Prostate gland (tissue), 2 donors: ENCODE measurements around the gene ZBTB44. TPM values are rescaled to one million over a fixed set of nuclear protein-coding genes. Genes with fewer than 3 reads are reported as not detected.
A peak's percentile ranks its signal among the peaks of the same experiment; 100 is the strongest.

Source experiments
- DNase-seq: peaks from one replicate; pipeline ENCODE4 v3.0.0-alpha.2; 2019; ENCODE audit warnings: low spot score
- H3K27ac ChIP-seq, 2 donors: fragments of 200-600 bp; sonication (generic); 2 replicates each; pipeline ENCODE4 v1.5.1; 2017 to 2019
- H3K27me3 ChIP-seq: fragments of 200-600 bp; sonication (generic); replicated peaks from 2 replicates; pipeline ENCODE4 v1.5.1; 2019; ENCODE audit not compliant: insufficient read depth
- H3K36me3 ChIP-seq, 2 donors: fragments of 200-600 bp; sonication (generic); 1 replicate in 1 of 2; 2 replicates in 1 of 2; pipeline versions ENCODE4 v1.5.1 to v1.8.1; 2017 to 2019
- H3K4me1 ChIP-seq: fragments of 200-600 bp; sonication (generic); replicated peaks from 2 replicates; pipeline ENCODE4 v1.5.1; 2019
- H3K4me3 ChIP-seq, 2 donors: fragments of 200-600 bp; sonication (generic); 2 replicates each; pipeline ENCODE4 v1.5.1; 2017 to 2019
- H3K9me3 ChIP-seq: fragments of 200-600 bp; sonication (generic); 2 replicates; pipeline ENCODE4 v1.5.1; 2017
- CTCF ChIP-seq, 4 experiments: fragments of 200-600 bp in 2 of 4; fragments of 450-650 bp in 2 of 4; sonication (generic) in 2 of 4; IDR thresholded peaks; 1 replicate in 3 of 4; 2 replicates in 1 of 4; pipeline ENCODE4 v1.5.1; 2016 to 2019; ENCODE audit warnings: antibody characterized with exemption in 4 of 4, mild to moderate bottlenecking in 2 of 4, moderate library complexity in 2 of 4
- POLR2A ChIP-seq: fragments of 450-650 bp; IDR thresholded peaks from one replicate; pipeline ENCODE4 v1.6.1; 2016; ENCODE audit warnings: antibody characterized with exemption, mild to moderate bottlenecking
- POLR2AphosphoS5 ChIP-seq: sonication (generic); formaldehyde crosslinking; IDR thresholded peaks from one replicate; pipeline ENCODE4 v1.6.1; 2017; ENCODE audit warnings: antibody characterized with exemption
- WGBS: methylation state at CpG from one replicate; pipeline ENCODE4 v1.1.5; 2018; 5-methylcytosine and 5-hydroxymethylcytosine counted together
- intact Hi-C: fragments of 100-400 bp; cut with DNase I; formaldehyde crosslinking; loops from one replicate; pipeline ENCODE4 v1.14.2; 2022
- total RNA-seq, 2 donors: library from RNA; depleted of rRNA; stranded (reverse); fragments of >200 nt; gene quantifications; one replicate each; pipeline ENCODE4 v1.1.0, GENCODE V29; 2016

The ZBTB44 gene
- total RNA-seq, 2 donors from 2014 or later = 35.9 to 80.3 TPM

GRCh38 chr11:130218501-130219070 lies 96.1 kb downstream of the ZBTB44 start:
- H3K27ac ChIP-seq = no peak overlapping the region
- 94% methylated on average over 14 of the region's 14 CpGs for WGBS
- intact Hi-C loops = loop anchor here (5.0 to 10.0 kb wide), 2 partner anchors 169 to 676 kb away; no protein-coding TSS in a partner anchor
- no peaks in the 10 kb centered on the region for H3K27me3 ChIP-seq
- DNase-seq = no peak
- H3K36me3 ChIP-seq = no peaks in the 10 kb centered on the region
- TF ChIP-seq POLR2AphosphoS5 (no peak), POLR2A (no peak), CTCF (IDR thresholded peaks at IDR 0.05) (no peak)
- no peaks in the 10 kb centered on the region for H3K4me1 ChIP-seq
- no peak overlapping the region for H3K4me3 ChIP-seq
- no peaks in the 10 kb centered on the region for H3K9me3 ChIP-seq

- H3K36me3 ChIP-seq = no peaks in the 10 kb centered on the region
- no peaks in the 10 kb centered on the region for H3K27me3 ChIP-seq
- H3K4me1 ChIP-seq = no peaks in the 10 kb centered on the region
- no peaks in the 10 kb centered on the region for H3K9me3 ChIP-seq
- no peak overlapping the region for H3K27ac ChIP-seq
- no peak for DNase-seq
- peak; percentile 6 for TF ChIP-seq POLR2AphosphoS5
- no peak for TF ChIP-seq CTCF (IDR thresholded peaks at IDR 0.05)
- intact Hi-C loops = loop anchor here (5.0 to 10.0 kb wide), 2 partner anchors 170 to 677 kb away; no protein-coding TSS in a partner anchor
- 75% methylated on average over 21 of the region's 21 CpGs for WGBS
- H3K4me3 ChIP-seq = no peak overlapping the region
Measured at GRCh38 chr11:130217133-130218031, 97.3 kb downstream of the ZBTB44 start.

GRCh38 chr11:130216591-130217132 lies 98.1 kb downstream of the ZBTB44 start:
- H3K4me1 ChIP-seq = no peaks in the 10 kb centered on the region
- WGBS = 69% methylated on average over 17 of the region's 17 CpGs
- TF ChIP-seq POLR2AphosphoS5 (no peak), POLR2A (no peak), CTCF (IDR thresholded peaks at IDR 0.05) (no peak)
- no peak overlapping the region for H3K27ac ChIP-seq
- H3K4me3 ChIP-seq = no peak overlapping the region
- no peaks in the 10 kb centered on the region for H3K27me3 ChIP-seq
- no peaks in the 10 kb centered on the region for H3K9me3 ChIP-seq
- no peak for DNase-seq
- intact Hi-C loops = loop anchor here (5.0 to 10.0 kb wide), 2 partner anchors 171 to 678 kb away; no protein-coding TSS in a partner anchor
- no peaks in the 10 kb centered on the region for H3K36me3 ChIP-seq

GRCh38 chr11:130216221-130216550 lies 98.5 kb downstream of the ZBTB44 start:
- no peaks in the 10 kb centered on the region for H3K4me1 ChIP-seq
- H3K27me3 ChIP-seq = no peaks in the 10 kb centered on the region
- TF ChIP-seq CTCF (IDR thresholded peaks at IDR 0.05) (no peak), POLR2A (no peak), POLR2AphosphoS5 (no peak)
- H3K36me3 ChIP-seq = no peaks in the 10 kb centered on the region
- WGBS = 69% methylated on average over 4 of the region's 4 CpGs
- H3K27ac ChIP-seq = no peak overlapping the region
- no peak for DNase-seq
- no peaks in the 10 kb centered on the region for H3K9me3 ChIP-seq
- H3K4me3 ChIP-seq = no peak overlapping the region
- intact Hi-C loops = loop anchor here (5.0 to 10.0 kb wide), 2 partner anchors 171 to 679 kb away; no protein-coding TSS in a partner anchor
